Epithelial cell of proximal tubule (primary cell): ENCODE results near the gene LRRC55. TPM values are rescaled to one million over a fixed set of nuclear protein-coding genes. Genes with fewer than 3 reads are reported as not detected.
A peak's percentile ranks its signal among the peaks of the same experiment; 100 is the strongest.

ENCODE experiments used
- DNase-seq: peaks from one replicate; pipeline ENCODE4 v3.0.0-alpha.2; 2011; ENCODE audit warnings: low read depth
- H3K4me3 ChIP-seq: 2 replicates; pipeline ENCODE4 v1.5.1; 2011; ENCODE audit warnings: low read depth, mild to moderate bottlenecking, low read length
- CTCF ChIP-seq: conservative IDR thresholded peaks from 2 replicates; pipeline ENCODE4 v1.5.1; 2012; ENCODE audit warnings: low read depth, mild to moderate bottlenecking, low read length
- total RNA-seq: library from RNA; depleted of rRNA; stranded (reverse); fragments of >200 nt; gene quantifications from 2 replicates; pipeline ENCODE4 v1.2.3, GENCODE V29; 2015

LRRC55 gene
- total RNA-seq, 1 donor from 2014 or later = not detected

GRCh38 chr11:57223601-57224000 is 41.8 kb downstream of the LRRC55 start:
- TF ChIP-seq CTCF = no peak
- no peak overlapping the region for H3K4me3 ChIP-seq
- DNase-seq = no peak

- H3K4me3 ChIP-seq = no peak overlapping the region
- DNase-seq = no peak
- no peak for TF ChIP-seq CTCF
These were observed 42.4 kb downstream of the LRRC55 start for GRCh38 chr11:57224128-57224527.

GRCh38 chr11:57224537-57224936 is 42.8 kb downstream of the LRRC55 start:
- no peak for TF ChIP-seq CTCF
- no peak overlapping the region for H3K4me3 ChIP-seq
- peak; percentile 4 for DNase-seq

- no peak overlapping the region for H3K4me3 ChIP-seq
- TF ChIP-seq CTCF = no peak
- DNase-seq = no peak
These were observed 46.8 kb downstream of the LRRC55 start for GRCh38 chr11:57228600-57228999.

GRCh38 chr11:57230316-57230715 is 48.6 kb downstream of the LRRC55 start:
- DNase-seq = no peak
- TF ChIP-seq CTCF = no peak
- no peak overlapping the region for H3K4me3 ChIP-seq

- no peak overlapping the region for H3K4me3 ChIP-seq
- TF ChIP-seq CTCF = no peak
- DNase-seq = no peak
These were observed 49.2 kb downstream of the LRRC55 start for GRCh38 chr11:57230791-57231538.
